Stimulated activated naive CD8-positive, alpha-beta T cell treated with anti-CD3 and anti-CD28 coated beads, Interleukin-15, amount 100 ng/mL, for 72 hours (primary cell): ENCODE measurements around the gene GJD3.

Source experiments
- ATAC-seq: fragments of 150-1000 bp; cut with Tn5 transposase; 2 replicates; pipeline ENCODE4 v1.10.0; 2021; ENCODE audit warnings: mild to moderate bottlenecking, moderate library complexity
- DNase-seq, 2 donors: peaks; one replicate each; pipeline ENCODE4 v3.0.0; 2021 to 2022
- H3K27ac Mint-ChIP-seq, 2 donors: one replicate each; pipeline ENCODE4 v1.8.0; 2022; ENCODE audit warnings: mild to moderate bottlenecking in 2 of 2, mixed read lengths in 2 of 2, moderate library complexity in 2 of 2
- H3K27me3 Mint-ChIP-seq: one replicate; pipeline ENCODE4 v1.8.0; 2022; ENCODE audit warnings: mixed read lengths
- H3K4me1 Mint-ChIP-seq: one replicate; pipeline ENCODE4 v1.8.0; 2022; ENCODE audit warnings: mild to moderate bottlenecking, mixed read lengths
- H3K4me3 Mint-ChIP-seq, 2 donors: one replicate each; pipeline ENCODE4 v1.8.0; 2022; ENCODE audit warnings: mild to moderate bottlenecking in 2 of 2, mixed read lengths in 2 of 2, moderate library complexity in 1 of 2
- H3K9me3 Mint-ChIP-seq, 2 donors: one replicate each; pipeline ENCODE4 v1.8.0; 2022; ENCODE audit warnings: mixed read lengths in 2 of 2

GJD3 gene

DNA sequence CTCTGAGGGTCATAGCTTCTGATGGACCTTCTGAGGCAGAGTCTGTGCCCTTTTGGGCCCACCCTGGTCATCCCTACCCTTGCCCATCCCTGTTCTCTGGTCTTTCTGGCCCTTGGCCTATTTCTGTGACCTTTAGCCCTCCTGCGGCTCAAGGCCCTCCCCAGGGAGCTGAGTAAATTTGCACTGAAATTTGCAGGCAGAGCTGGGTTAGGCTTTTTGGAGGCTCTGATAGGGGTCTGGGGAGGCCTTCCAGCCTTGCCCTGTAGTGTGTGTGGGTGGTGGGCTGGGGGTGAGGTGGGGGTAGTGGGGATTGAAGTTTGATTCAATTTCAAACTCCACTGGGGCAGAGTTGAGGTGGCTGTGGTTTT lies 37.7 kb downstream of the GJD3 start:
- no peak for DNase-seq
- Mint-ChIP-seq H3K4me3 (peak overlapping the region; percentile 88 to 91), H3K9me3 (no peaks in the 10 kb centered on the region), H3K27ac (peak overlapping the region; percentile 95 to 98), H3K27me3 (no peaks in the 10 kb centered on the region), H3K4me1 (peaks cover 99% of the 10 kb centered on the region)
- ATAC-seq, result no peak

DNA sequence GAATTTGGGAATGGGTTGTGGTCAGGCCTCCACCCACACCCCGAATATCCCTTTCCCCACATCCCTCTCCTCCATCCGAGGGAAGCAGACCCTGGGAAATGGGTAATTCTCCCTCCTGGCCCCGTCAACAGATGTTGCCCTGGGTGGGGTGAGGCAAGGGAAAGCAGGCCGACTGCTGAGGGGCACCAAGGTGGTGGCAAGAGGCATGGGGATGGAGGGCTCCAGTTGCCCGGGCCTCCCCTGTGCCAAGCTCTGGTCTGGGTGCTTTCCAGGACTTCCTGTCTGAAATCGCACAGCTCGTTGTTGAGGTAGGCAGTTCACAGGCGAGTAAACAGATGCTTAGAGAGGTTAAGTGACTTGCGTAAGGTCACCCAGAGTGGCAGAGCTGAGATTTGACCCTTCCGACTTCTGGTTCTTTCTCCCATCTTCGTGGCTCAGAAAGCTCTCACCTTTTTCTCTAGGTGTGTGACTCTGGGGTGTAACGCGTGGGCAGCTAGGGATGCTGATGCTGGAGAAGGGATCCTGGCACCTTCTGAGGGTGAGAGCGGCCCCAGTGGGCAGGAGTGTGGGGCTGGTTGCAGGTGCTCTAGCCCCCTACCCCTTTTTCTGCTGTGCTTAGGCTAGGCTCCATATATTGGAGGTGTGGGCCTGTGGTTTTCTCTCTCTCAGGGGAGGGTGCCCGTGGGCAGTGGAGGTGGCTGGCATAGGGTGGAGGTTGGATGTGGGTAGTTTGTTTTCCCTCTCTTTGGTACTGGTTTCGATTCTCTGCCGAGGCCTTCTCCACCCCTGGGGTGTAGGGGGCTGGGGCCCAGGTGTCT lies 38.3 kb downstream of the GJD3 start:
- peaks cover 99% of the 10 kb centered on the region for H3K4me1 Mint-ChIP-seq
- ATAC-seq (peak; percentile 54), DNase-seq (peak in 1 of 2 donors; percentile 79)
- no peaks in the 10 kb centered on the region for H3K9me3 Mint-ChIP-seq
- peak overlapping the region; percentile 88 to 91 for H3K4me3 Mint-ChIP-seq
- H3K27me3 Mint-ChIP-seq, result no peaks in the 10 kb centered on the region
- peak overlapping the region; percentile 95 to 98 for H3K27ac Mint-ChIP-seq

DNA sequence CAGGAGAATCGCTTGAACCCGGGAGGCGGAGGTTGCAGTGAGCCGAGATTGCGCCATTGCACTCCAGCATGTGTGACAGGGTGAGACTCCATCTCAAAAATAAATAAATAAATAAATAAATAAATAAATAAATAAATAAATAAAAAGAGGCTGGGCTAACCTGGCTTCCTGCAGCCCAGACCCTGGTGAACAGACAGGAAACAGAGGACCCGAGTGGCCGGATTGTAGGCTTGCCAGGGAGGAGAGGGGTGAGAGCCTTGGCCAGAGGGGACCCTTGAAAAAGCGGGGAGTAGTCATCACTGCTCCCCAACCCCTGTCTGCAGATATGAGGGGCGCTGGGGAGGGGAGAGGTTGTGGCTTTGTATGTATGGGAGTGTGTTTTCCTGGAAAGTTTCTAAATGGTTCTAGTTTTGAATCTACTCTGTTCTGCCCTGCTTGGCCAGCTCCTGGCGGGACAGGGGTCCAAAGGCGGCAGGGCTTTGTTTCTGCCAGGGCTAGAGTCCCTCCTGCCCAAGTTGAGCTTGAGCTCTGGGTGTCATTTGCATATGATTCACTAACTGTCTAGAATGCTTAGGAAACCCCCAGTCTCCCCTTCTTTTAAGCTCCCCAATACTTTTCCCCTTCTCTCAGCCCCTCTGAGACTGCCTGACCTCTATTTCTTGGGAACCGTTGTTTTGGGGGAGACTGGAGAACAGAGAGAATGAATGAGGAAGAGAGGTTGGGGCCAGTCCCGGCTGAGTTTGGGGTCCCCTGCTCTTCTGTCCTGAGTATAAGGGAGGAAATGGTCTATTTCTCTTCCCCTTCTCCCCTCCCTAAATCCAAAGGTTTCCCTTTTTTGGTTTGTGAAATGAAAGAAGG lies 39.2 kb downstream of the GJD3 start:
- Mint-ChIP-seq H3K9me3 (no peaks in the 10 kb centered on the region), H3K27ac (peak overlapping the region; percentile 95 to 98), H3K4me3 (peak overlapping the region; percentile 88 to 91), H3K27me3 (no peaks in the 10 kb centered on the region), H3K4me1 (peaks cover 99% of the 10 kb centered on the region)
- no peak for DNase-seq
- ATAC-seq, result no peak

DNA sequence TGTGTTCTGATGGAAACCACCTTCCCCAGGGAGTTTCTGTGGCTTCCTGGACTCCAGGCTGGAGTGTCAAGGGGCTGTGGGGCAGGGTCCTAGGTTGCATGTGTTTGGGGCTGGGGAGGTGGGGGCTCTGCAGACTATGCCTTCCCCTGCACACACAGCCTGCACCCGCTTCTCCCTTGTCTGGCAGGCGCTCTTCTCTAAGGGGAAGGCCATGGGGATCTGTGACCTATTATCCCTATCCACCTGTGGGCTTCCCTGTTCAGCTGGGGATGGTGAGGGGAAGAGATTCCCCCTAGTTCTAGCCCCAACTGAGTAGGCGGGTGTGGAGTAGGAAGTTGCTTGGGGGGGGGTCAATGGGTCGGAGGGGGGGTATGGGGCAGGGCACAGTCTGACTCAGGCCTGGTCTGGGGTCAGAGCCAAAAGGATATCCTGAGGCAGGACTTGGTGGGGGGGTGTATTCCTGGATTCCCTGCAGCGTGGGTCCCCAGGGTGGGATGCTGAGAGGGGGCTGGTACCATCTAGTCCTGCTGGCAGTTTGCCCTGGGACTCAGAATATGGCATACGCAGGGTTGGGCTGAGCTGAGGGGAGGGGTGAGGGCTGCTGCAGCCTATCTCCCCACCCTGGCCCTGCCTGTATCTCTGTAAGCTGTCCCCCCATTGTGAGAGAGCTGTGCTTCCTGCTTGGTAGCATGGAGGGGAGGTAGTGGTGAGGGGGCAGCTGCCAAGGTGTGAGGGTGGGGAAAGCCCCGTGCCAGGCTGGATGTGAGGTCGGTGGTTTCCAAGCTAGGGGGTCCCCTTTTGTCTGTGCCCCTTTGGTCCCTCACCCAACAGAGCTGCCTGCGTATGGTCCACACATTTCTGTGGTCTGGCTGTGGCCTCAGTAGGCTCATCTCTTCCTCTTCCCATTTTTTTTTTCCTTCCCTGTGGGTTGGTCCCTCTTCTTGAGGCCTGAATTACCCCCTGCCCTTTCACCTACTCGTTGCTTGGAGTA lies 40.9 kb downstream of the GJD3 start:
- peaks cover 95% of the 10 kb centered on the region for H3K4me1 Mint-ChIP-seq
- ATAC-seq (peak; percentile 63), DNase-seq (peak; percentile 74 to 86)
- no peaks in the 10 kb centered on the region for H3K27me3 Mint-ChIP-seq
- H3K27ac Mint-ChIP-seq, result peak overlapping the region; percentile 99 to 100
- peak overlapping the region; percentile 88 to 96 for H3K4me3 Mint-ChIP-seq
- H3K9me3 Mint-ChIP-seq, result no peaks in the 10 kb centered on the region

DNA sequence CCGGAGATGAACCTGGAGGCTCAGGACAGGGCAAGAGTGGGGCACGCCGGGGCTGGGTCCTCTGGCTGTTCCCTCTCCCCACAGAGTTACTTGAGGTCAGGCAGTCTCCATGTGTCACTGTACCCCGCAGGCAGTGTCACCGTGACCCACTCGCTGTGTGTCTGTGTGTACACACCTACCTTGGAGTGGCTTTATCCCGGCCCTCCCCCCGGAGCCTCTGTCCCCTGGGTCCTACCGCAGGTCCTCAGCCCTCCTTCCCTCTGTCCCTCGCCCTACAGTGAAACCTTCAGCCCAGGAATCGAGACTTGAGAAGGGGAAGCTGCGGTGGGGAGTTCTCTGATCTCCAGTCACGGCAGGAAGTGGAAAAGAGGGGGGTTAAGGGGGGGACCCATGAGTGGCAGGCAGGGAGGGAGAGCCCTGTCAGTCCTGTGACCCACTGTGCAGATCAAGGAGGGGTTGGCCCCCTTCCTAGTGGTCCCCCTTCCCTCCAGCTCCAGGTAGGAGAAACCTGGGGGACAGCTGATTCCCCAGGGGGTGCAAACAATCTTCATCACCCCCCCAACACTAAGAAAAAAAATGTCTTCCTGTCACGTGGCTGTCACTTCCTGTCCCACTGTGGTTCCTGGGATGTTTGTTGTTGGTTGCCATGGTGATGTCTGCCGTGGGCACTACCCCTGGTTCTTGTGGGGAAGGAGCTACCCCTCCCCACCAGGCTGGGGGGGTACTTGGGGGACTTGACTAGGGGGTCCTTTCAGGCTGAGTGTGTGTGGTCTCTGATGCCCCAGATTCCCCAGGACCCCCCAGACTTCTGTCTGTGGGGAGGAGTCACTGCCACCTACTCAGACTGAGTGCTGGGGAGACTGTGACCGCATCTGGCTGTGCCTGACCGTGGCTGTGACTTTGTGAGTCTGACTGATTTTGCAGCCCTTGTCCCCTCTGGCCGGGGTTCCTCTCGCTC lies 41.9 kb downstream of the GJD3 start:
- Mint-ChIP-seq H3K9me3 (no peaks in the 10 kb centered on the region), H3K27me3 (no peaks in the 10 kb centered on the region), H3K4me3 (peak overlapping the region; percentile 88 to 96), H3K27ac (peak overlapping the region; percentile 99 to 100), H3K4me1 (peaks cover 84% of the 10 kb centered on the region)
- ATAC-seq (peak; percentile 48), DNase-seq (peak; percentile 88 to 91)

DNA sequence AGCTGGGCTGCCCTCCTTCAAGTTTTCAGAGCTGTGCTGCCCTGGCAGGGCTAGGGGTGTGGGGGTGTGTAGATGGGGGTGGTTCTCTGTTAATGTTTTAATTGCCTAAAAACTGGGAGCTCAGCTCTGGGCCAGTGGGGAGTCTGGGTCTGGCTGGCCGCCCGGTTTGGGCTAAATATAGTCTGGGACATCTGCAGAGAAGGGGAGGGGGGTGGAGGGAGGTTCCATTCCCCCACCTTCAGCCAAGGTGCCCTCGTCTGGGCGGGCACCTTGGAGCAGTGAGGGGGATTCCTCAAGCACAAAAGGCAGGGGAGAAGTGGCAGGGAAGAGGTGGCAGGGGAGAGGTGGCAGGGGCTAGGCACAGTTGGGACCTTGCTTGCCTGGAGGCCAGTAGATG lies 42.6 kb downstream of the GJD3 start:
- DNase-seq (no peak), ATAC-seq (no peak)
- peak overlapping the region; percentile 88 to 96 for H3K4me3 Mint-ChIP-seq
- H3K27me3 Mint-ChIP-seq, result no peaks in the 10 kb centered on the region
- H3K27ac Mint-ChIP-seq, result peak overlapping the region; percentile 99 to 100
- peaks cover 77% of the 10 kb centered on the region for H3K4me1 Mint-ChIP-seq
- no peaks in the 10 kb centered on the region for H3K9me3 Mint-ChIP-seq

DNA sequence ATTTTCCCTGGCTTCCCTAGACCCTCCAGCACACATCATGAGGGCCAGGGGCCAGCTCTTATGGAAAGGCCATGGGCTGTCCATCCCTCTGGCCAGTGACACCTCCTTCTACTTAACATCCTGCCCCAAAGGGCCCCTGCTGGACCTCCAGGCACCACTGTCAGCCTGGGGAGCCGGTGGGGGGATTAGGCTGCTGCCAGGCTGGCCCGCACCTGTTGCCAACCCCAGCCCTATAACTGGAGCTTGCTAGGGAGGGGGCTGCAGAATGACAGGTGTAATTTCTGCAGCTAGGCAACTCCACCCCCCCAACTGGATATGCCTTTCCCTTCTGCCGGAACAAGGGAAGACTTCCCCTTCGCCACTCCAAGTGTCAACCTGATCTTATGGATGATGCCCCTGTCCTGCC lies 43.0 kb downstream of the GJD3 start:
- no peak for ATAC-seq
- no peaks in the 10 kb centered on the region for H3K27me3 Mint-ChIP-seq
- peak overlapping the region; percentile 99 to 100 for H3K27ac Mint-ChIP-seq
- peak overlapping the region; percentile 88 to 96 for H3K4me3 Mint-ChIP-seq
- no peak for DNase-seq
- H3K4me1 Mint-ChIP-seq, result peaks cover 73% of the 10 kb centered on the region
- H3K9me3 Mint-ChIP-seq, result no peaks in the 10 kb centered on the region

DNA sequence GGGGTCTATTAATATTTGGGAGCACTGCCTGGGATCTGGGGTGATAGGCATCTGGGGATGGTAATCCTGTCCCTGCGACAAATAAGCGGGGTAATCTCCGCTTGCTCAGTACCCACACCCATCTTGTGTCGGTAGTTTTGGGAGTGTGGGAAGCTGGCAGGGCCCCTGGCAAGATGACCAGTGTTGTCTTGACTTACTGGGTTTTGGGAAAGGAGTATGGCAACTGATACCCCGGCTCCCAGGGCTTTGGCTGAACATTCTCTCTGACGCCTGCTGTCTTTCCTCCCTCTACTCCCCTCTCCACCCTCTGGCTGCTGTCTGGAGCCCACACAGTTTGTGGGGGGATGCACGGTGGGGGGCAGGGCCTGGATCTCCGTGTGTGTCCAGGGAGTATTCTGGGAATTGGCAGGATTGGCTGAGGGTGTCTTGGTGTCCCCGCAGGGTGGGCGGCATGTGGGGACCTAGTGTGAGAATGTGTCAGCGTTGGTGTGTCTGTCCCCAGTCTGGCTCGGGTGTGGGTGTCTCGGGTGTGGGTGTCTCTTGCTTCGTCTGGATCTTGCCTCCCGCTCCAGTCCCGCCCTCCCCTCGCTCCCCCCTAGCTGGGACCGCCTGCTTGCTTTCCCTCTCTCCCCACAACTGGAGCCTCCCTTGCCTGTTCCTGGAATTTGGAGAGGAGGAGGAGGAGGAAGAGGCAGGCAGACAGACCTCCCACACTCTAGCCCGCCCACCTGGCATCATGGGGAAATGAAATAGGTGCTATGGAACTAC lies 43.6 kb downstream of the GJD3 start:
- peak overlapping the region; percentile 95 to 100 for H3K27ac Mint-ChIP-seq
- no peaks in the 10 kb centered on the region for H3K9me3 Mint-ChIP-seq
- H3K4me3 Mint-ChIP-seq, result peak overlapping the region; percentile 88 to 96
- H3K27me3 Mint-ChIP-seq, result no peaks in the 10 kb centered on the region
- H3K4me1 Mint-ChIP-seq, result peaks cover 67% of the 10 kb centered on the region
- DNase-seq, result no peak
- no peak for ATAC-seq

DNA sequence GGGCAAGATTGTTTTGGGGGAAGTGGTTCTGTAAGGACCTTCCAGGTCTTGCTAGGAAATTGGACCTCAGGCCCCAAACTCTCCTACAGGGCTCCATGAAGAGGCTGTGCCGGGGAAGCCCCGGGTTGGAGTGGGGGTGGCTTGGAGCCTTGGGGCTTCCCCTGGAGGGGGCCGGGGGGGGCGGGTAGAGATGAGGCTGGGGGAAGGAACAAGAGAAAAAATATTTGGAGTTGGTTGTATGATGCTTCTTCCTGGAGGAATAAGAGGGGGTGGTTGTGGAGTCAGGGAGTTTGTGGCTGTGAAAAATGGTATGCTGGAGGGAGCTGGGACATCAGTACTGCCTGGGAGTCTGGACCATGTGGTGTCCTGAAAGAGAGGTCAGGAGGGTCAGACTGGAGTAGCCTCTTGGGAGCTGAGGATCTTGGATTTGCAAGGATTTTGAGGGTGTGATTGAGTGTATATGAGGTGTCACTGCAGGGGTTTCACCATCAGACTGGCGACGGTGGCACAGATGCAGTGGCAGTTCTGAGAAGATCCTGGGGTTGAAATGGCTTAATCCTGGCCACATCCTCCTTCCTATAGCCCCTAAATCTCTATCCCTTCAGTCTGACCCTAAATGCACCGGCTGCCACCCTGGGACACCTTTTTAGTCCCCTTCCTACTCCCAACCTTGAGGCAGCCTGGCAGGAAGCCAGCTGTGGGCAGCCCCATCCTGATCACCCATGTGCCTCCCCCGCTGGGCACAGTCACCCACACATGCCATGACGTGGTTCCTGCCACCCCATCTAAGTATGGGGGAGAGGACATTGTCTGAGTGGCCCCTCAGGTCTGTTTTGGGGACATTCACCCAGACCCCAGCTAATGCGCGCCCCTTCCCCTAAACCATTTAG lies 44.6 kb downstream of the GJD3 start:
- Mint-ChIP-seq H3K4me3 (peak overlapping the region; percentile 88 to 96), H3K27me3 (no peaks in the 10 kb centered on the region), H3K9me3 (no peaks in the 10 kb centered on the region), H3K4me1 (peaks cover 57% of the 10 kb centered on the region), H3K27ac (peak overlapping the region in 1 of 2 donors; percentile 100)
- ATAC-seq (no peak), DNase-seq (peak in 1 of 2 donors; percentile 60)

DNA sequence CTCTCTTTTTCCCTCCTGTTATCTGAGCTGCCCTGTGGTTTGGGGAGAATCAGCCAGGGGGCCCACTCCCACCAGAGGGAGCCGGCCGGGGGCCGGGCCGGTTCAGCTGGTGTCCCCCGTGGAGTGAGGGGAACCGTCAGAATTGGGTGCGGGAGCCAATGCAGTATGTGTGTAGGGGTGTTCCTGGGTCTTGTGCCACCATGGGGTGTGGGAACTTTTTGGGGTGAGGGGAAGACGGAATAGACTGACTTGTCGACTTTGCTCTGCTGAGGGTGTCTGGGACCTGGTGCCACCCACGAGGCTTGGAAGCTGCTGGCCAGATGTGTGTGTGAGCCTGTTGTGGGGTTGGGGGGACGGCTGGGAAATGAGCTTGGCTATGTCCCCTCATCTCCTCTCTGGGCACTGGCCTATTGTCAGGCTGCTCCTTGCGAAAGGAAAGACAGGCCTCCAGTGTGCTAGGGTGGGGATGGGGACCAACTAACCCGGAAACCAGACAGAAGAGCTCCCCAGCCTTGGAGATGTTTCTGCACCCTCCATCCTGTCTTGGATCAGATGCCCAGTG lies 45.6 kb downstream of the GJD3 start:
- DNase-seq (no peak), ATAC-seq (no peak)
- peak overlapping the region; percentile 88 to 96 for H3K4me3 Mint-ChIP-seq
- H3K9me3 Mint-ChIP-seq, result no peaks in the 10 kb centered on the region
- peak overlapping the region; percentile 83 to 95 for H3K27ac Mint-ChIP-seq
- peaks cover 47% of the 10 kb centered on the region for H3K4me1 Mint-ChIP-seq
- no peaks in the 10 kb centered on the region for H3K27me3 Mint-ChIP-seq

DNA sequence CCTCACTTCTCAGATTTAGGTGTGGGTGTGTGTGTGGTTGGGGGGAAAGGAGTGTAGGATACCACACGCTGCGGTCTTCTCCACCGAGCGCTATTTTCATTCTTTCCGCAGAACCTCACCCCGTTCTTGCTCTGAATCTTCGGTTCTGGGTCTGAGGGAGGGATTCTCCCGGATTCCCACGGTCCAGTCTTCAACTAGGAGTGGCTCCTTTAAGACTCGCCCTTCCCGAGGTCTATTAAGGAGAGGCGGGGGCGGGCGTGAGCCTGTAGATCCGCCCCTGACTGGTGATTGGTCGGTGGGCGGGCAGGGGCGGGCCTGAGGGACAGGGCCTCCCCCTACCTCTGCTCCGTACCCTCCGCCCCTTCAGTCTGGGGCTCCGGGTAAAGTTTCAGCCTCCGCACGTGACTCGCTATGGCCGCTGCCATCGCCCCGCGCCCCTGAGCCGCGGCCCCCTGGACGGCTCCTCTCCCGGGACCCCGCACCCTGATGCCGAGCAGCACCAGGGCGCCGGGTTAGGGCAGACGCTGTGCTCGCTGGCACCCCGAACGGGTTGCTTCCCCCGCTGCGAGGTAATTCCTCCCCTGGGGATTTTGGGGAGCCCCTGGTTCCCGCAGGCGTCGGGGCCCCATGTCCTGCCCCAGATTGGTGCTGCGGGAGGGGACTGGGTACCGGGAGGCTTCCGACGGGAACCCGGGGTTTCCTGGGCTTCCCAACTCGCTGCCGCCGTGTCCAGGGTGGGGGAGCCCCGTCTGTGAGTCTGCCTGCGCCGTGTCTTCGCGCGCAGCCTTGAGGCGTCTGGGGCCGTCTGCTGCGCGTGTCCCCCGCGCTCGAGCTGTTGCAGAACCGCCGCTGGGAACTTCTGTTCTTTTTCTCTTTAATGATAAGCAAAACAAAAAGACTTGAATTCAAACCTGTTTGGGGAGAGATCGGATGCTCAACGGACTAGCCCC lies 46.4 kb downstream of the GJD3 start:
- H3K9me3 Mint-ChIP-seq, result no peaks in the 10 kb centered on the region
- peaks cover 39% of the 10 kb centered on the region for H3K4me1 Mint-ChIP-seq
- ATAC-seq, result peak; percentile 76
- peak overlapping the region; percentile 83 to 95 for H3K27ac Mint-ChIP-seq
- DNase-seq, result peak; percentile 85 to 93
- no peaks in the 10 kb centered on the region for H3K27me3 Mint-ChIP-seq
- peak overlapping the region; percentile 88 to 96 for H3K4me3 Mint-ChIP-seq
